ENCODE measurements around the gene TPPP3.
"Not testable (repeated sequence)": the region's sequence is repeated elsewhere in the genome, so short reads cannot be mapped to it uniquely, and the experiment has no call there.

Gene TPPP3

DNA sequence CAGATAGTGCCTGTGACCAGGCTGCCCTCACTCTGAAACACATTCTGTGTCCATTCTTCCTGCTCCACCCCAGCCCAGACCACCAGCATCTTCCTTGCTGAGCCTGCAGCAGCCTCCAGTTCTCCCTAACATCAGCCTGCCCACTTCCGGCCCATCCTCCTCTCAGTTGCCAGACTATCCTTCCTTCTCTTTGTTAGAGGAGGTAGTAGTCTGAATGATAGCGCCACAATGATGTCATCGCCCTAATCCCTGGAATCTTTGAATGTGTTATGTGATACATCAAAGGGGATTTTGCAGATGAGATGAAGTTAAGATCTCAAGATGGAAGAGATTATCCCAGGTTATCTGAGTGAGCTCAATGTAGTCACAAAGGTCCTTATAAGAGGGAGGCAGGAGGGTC is 26.2 kb upstream of the TPPP3 start:
- Histone ChIP-seq H3K4me3 (ENCODE audit: low read depth, low read length) (no peak overlapping the region), H3K27me3 (ENCODE audit: insufficient read depth, low read depth, severe bottlenecking) (no peaks in the 10 kb centered on the region), H3K36me3 (no peaks in the 10 kb centered on the region; the same call in 1 of the 2 replicates), H3K9me3 (ENCODE audit: severe bottlenecking) (no peaks in the 10 kb centered on the region), H3K27ac (peak overlapping the region; percentile 43)
- TF ChIP-seq, protein P1, sequence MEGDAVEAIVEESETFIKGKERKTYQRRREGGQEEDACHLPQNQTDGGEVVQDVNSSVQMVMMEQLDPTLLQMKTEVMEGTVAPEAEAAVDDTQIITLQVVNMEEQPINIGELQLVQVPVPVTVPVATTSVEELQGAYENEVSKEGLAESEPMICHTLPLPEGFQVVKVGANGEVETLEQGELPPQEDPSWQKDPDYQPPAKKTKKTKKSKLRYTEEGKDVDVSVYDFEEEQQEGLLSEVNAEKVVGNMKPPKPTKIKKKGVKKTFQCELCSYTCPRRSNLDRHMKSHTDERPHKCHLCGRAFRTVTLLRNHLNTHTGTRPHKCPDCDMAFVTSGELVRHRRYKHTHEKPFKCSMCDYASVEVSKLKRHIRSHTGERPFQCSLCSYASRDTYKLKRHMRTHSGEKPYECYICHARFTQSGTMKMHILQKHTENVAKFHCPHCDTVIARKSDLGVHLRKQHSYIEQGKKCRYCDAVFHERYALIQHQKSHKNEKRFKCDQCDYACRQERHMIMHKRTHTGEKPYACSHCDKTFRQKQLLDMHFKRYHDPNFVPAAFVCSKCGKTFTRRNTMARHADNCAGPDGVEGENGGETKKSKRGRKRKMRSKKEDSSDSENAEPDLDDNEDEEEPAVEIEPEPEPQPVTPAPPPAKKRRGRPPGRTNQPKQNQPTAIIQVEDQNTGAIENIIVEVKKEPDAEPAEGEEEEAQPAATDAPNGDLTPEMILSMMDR (IDR thresholded peaks at IDR 0.05; ENCODE audit: low read depth, low read length), result no peak
- peak; percentile 84 for DNase-seq

DNA sequence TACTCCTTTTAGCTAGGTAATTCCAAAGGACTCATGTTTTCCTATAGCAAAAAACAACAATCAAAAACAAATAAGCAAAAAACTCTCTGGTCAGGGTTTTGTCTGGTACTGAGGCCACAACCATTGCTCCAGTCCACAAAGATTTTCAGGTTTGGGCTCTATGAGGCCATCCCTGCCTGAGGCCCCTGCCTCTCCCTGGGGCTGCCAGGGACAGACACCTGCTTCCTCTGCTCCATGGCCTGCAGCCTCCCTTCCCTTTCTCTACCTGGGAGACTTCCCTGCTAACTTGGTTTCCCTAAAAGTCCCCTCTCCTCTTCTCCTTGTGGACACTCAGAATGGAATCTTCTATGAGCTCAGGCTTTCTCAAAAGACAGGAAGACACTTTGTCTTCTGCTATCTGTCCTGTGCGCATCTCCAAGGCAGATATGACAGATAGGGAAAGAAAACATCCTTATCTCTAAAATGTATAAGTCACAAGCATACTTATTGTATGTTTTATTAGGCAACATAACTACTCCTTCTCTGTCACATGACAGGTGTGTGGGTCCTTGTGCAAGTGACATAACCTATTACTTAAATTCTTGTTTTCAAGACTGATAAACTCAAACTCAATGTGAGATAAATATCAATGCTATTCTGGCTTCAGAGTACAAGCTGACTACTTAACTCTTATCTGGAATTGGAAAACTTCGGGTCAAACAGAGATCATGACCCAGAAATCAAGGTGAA is 24.2 kb upstream of the TPPP3 start:
- Histone ChIP-seq H3K36me3 (no peaks in the 10 kb centered on the region; the same call in 1 of the 2 replicates), H3K27ac (no peak overlapping the region), H3K4me3 (ENCODE audit: low read depth, low read length) (no peak overlapping the region), H3K27me3 (ENCODE audit: insufficient read depth, low read depth, severe bottlenecking) (no peaks in the 10 kb centered on the region), H3K9me3 (ENCODE audit: severe bottlenecking) (no peaks in the 10 kb centered on the region)
- TF ChIP-seq, protein P1 (IDR thresholded peaks at IDR 0.05; ENCODE audit: low read depth, low read length), result no peak
- DNase-seq, result no peak

DNA sequence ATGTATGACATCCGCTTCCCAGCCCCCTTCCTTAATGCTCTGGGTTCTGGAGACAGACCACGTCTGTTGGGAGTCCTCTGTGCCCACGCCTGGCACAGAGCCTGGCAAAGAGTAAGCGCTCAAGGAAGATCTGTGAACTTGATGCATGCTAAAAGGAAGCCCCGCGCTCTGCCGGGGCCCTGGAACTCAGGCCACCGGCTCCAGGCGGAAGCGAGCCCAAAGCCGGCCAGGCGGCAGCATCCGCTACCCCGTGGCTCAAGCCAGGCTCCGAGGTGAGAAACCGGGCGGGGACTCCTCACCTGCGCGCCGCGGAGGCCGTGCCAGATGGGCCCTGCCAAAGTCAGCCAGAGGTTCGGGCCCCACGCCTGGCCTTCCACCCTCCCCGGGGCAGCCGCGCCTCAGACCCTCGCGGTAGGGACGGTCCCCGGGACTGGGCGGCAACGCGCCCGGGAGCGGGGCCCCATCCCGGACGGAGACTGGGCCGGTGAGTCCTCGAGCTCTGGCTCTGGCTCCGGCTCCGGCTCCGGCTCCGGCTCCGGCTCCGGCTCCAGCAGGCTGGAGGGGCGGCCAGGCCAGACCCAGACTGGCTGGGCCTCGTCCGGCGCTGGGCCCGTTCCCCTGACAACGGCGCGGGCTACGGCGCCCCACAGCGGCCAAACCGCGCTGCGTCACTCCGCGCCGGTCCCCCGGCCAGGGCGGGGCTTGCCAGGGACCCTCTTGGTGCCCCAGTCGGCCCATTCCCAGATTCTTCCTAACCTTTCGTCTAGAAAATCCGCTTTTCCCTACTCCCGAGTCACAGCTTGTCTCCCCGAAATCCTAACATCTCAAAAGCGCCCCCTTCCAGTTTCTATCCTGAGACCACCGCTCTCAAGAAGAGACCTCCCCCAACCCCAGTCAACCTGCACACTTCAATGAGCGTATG is 22.8 kb upstream of the TPPP3 start, which contains the start of gene ZDHHC1:
ZDHHC1 (minus strand) TSS at position 606 of the 922 bp plus-strand sequence. CDS start 8,702 bp downstream, outside the sequence.
- TF ChIP-seq, protein P1 (IDR thresholded peaks at IDR 0.05; ENCODE audit: low read depth, low read length), result peak; percentile 78
- Histone ChIP-seq H3K27me3 (ENCODE audit: insufficient read depth, low read depth, severe bottlenecking) (no peaks in the 10 kb centered on the region), H3K36me3 (no peaks in the 10 kb centered on the region; the same call in 1 of the 2 replicates), H3K4me3 (ENCODE audit: low read depth, low read length) (peak within 1 kb of the TSS; percentile 81), H3K9me3 (ENCODE audit: severe bottlenecking) (no peaks in the 10 kb centered on the region), H3K27ac (peak within 1 kb of the TSS; percentile 72)
- DNase-seq, result peak; percentile 71

DNA sequence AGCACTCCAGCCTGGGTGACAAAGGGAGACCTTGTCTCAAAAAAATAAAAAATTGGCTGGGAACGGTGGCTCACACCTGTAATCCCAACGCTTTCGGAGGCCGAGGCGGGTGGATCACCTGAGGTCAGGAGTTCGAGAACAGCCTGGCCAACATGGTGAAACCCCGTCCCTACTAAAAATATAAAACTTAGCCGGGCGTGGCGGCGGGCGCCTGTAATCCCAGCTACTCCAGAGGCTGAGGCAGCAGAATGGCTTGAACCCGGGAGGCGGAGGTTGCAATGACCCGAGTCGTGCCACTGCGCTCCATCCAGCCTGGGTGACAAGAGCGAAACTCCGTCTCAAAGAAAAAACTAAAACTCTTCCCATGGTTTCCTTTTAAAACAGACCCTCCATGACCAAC is 22.1 kb upstream of the TPPP3 start:
- not testable (repeated sequence) for DNase-seq; H3K27ac ChIP-seq; H3K27me3 ChIP-seq (ENCODE audit: insufficient read depth, low read depth, severe bottlenecking); H3K9me3 ChIP-seq (ENCODE audit: severe bottlenecking); H3K36me3 ChIP-seq
- peak overlapping the region; percentile 81 for H3K4me3 ChIP-seq (ENCODE audit: low read depth, low read length)

DNA sequence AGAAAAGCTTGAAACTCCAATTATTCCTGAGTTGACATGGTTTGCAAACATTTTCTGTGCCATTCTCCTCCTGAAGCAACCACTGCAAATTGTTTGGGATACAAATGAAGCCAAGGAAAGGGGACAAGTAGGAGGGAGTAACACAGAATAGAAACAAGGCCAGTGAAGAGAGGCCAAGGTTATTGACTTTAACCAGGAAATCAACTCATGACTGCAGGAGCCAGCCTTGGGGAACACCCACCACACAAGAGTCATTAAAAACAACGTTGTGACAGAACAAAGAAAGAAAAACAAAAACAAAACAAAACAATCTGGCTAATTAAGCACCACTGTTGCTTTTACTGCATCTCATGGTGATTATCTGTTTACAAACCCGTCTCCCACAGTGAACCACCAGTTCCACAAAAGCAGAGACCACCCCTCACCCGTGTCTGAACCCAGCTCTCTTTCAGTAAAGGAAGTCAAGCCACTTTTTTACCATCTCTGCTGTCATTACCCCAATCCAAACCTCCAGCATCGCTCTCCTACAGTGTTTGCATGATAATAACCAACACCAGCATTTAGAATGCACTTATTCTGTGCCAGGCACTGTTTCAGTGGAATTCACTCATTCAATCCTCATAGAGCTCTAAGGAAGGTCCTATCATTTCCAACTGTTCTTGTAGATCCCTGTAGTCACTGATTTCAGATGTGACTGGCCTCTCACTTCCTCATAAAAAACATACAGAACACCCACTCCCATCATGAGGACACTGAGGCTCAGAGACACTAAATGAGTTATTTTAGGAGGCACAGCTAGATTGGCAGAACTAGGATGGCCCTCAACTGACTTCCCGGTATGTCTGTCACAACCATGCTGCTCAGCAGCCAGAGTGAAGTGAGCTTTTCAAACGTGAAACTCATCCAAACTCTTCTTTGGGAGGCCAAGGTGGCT is 20.9 kb upstream of the TPPP3 start:
- no peaks in the 10 kb centered on the region; the same call in 1 of the 2 replicates for H3K36me3 ChIP-seq
- no peak for DNase-seq
- H3K27ac ChIP-seq, result no peak overlapping the region
- H3K9me3 ChIP-seq (ENCODE audit: severe bottlenecking), result no peaks in the 10 kb centered on the region
- no peaks in the 10 kb centered on the region for H3K27me3 ChIP-seq (ENCODE audit: insufficient read depth, low read depth, severe bottlenecking)
- H3K4me3 ChIP-seq (ENCODE audit: low read depth, low read length), result no peak overlapping the region
- TF ChIP-seq, protein P1 (IDR thresholded peaks at IDR 0.05; ENCODE audit: low read depth, low read length), result no peak
